K562 (cell line): Measurements from ENCODE around the gene FSTL4. TPM values are rescaled to one million over a fixed set of nuclear protein-coding genes. Genes with fewer than 3 reads are reported as not detected.

Source experiments
- ATAC-seq: fragments of 200-7000 bp; cut with Tn5 transposase; 3 replicates; pipeline ENCODE4 v1.9.1; 2020; ENCODE audit warnings: moderate library complexity
- BruUV-seq: library from RNA; stranded (reverse); fragments of 400-500 nt; replicated peaks from 2 replicates; lab custom pipeline; 2021; lab: Mats Ljungman, UMichigan
- CTCF ChIA-PET: fragments of 300-600 bp; formaldehyde crosslinking; extraction: SDS; loops from one replicate; lab custom pipeline; 2021; ENCODE audit warnings: low intra/inter-chr PET ratio; lab: Yijun Ruan, JAX
- POLR2A ChIA-PET: fragments of 300-600, 350-650 bp; sonication (Branson Sonifier 250); formaldehyde crosslinking; extraction: SDS; loops from one replicate; lab custom pipeline; 2021; ENCODE audit warnings: antibody characterized with exemption, inconsistent platforms; lab: Yijun Ruan, JAX
- DNase-seq, 4 experiments: peaks; one replicate each; pipeline versions ENCODE4 v3.0.0 to v3.0.0-alpha.2; 2011 to 2018; ENCODE audit warnings: low spot score in 3 of 4, mixed read lengths in 3 of 4; ENCODE audit errors: extremely low read depth in 1 of 4
- FAIRE-seq: peaks from 2 replicates; lab custom pipeline; 2011; peaks lifted over from hg19 to GRCh38; lab: Jason Lieb, UNC
- H2AFZ ChIP-seq: 2 replicates; pipeline ENCODE4 v1.6.0; 2011; ENCODE audit warnings: low read depth, low read length, control low read depth, inconsistent platforms
- H3K27ac ChIP-seq: fragments of 200-600 bp; 3 replicates; pipeline ENCODE4 v1.8.0; 2011; ENCODE audit warnings: low read depth, mild to moderate bottlenecking, control low read depth, inconsistent platforms, low read length, moderate library complexity, mixed read lengths; ENCODE audit errors: extremely low read depth
- H3K27me3 ChIP-seq, 2 experiments: fragments of 300-600 bp in 1 of 2; 2 replicates in 1 of 2; 3 replicates in 1 of 2; pipeline versions ENCODE4 v1.6.0 to v1.8.0; 2011; ENCODE audit warnings: inconsistent platforms in 2 of 2, low read length in 2 of 2, mild to moderate bottlenecking in 1 of 2, mixed read lengths in 1 of 2, moderate library complexity in 1 of 2; ENCODE audit not compliant: control insufficient read depth in 2 of 2, insufficient read depth in 2 of 2
- H3K36me3 ChIP-seq: fragments of 300-600 bp; 3 replicates; pipeline ENCODE4 v1.8.0; 2011; ENCODE audit warnings: mild to moderate bottlenecking, low read length, inconsistent platforms; ENCODE audit not compliant: control insufficient read depth, insufficient read depth
- H3K4me1 ChIP-seq, 2 experiments: fragments of 200-600 bp in 1 of 2; replicated peaks in 1 of 2; 2 replicates in 1 of 2; 3 replicates in 1 of 2; pipeline versions ENCODE4 v1.5.1 to v1.8.0; 2011; ENCODE audit warnings: inconsistent platforms in 2 of 2, low read length in 2 of 2, mild to moderate bottlenecking in 1 of 2, mixed read lengths in 1 of 2, moderate library complexity in 1 of 2; ENCODE audit not compliant: control insufficient read depth in 2 of 2, insufficient read depth in 2 of 2
- H3K4me2 ChIP-seq: 2 replicates; pipeline ENCODE4 v1.6.1; 2011; ENCODE audit warnings: low read length, control low read depth, inconsistent platforms, mixed read lengths; ENCODE audit not compliant: insufficient read depth
- H3K4me3 ChIP-seq: fragments of 200-600 bp; sonication (generic), shearing (Covaris generic); 2 replicates; pipeline ENCODE4 v1.5.1; 2016; ENCODE audit warnings: control low read depth, inconsistent platforms
- H3K79me2 ChIP-seq: fragments of 200-600 bp; 3 replicates; pipeline ENCODE4 v1.8.0; 2011; ENCODE audit warnings: low read length, inconsistent platforms; ENCODE audit not compliant: control insufficient read depth, insufficient read depth
- H3K9ac ChIP-seq, 2 experiments: 2 replicates each; pipeline versions ENCODE4 v1.6.0 to v1.6.1; 2011; ENCODE audit warnings: low read depth in 2 of 2, low read length in 2 of 2, control low read depth in 1 of 2, inconsistent platforms in 1 of 2, mild to moderate bottlenecking in 1 of 2, mixed read lengths in 1 of 2; ENCODE audit not compliant: insufficient read depth in 1 of 2
- H3K9me1 ChIP-seq: one replicate; pipeline ENCODE4 v1.6.0; 2011; ENCODE audit warnings: inconsistent platforms, mild to moderate bottlenecking, low read length, moderate library complexity; ENCODE audit not compliant: control insufficient read depth, insufficient read depth
- H3K9me3 ChIP-seq: replicated peaks from 2 replicates; pipeline ENCODE4 v1.5.1; 2011; ENCODE audit warnings: low read depth, low read length, inconsistent platforms; ENCODE audit not compliant: control insufficient read depth, insufficient read depth
- H4K20me1 ChIP-seq: replicated peaks from 2 replicates; pipeline ENCODE4 v1.6.1; 2011; ENCODE audit warnings: low read length, inconsistent platforms, mixed read lengths; ENCODE audit not compliant: control insufficient read depth, insufficient read depth
- JUN ChIP-seq, 2 experiments: sonication (generic) in 1 of 2; formaldehyde crosslinking in 1 of 2; IDR thresholded peaks; 2 replicates each; pipeline versions ENCODE4 v1.6.1 to v1.8.0; 2012 to 2022; ENCODE audit warnings: borderline replicate concordance in 2 of 2, mild to moderate bottlenecking in 2 of 2, improper control_type of control experiment in 1 of 2, low read depth in 1 of 2, low read length in 1 of 2, missing genetic modification reagents in 1 of 2
- MXI1 ChIP-seq: IDR thresholded peaks from 2 replicates; pipeline ENCODE4 v1.6.1; 2011; ENCODE audit warnings: low read depth, mild to moderate bottlenecking, improper control_type of control experiment, low read length
- PRPF4 ChIP-seq: fragments of 200-400 bp; formaldehyde crosslinking; IDR thresholded peaks from one replicate; pipeline ENCODE4 v1.6.1; 2017; ENCODE audit warnings: low read length, low read depth, mild to moderate bottlenecking; ENCODE audit not compliant: insufficient read depth, poor library complexity, severe bottlenecking
- TAF1 ChIP-seq: IDR thresholded peaks from 2 replicates; pipeline ENCODE4 v1.6.1; 2011; ENCODE audit warnings: mild to moderate bottlenecking, low read length, moderate library complexity; ENCODE audit not compliant: insufficient read depth, control insufficient read depth, severe bottlenecking; ENCODE audit errors: extremely low read depth
- U2AF1 ChIP-seq: fragments of 200-400 bp; formaldehyde crosslinking; optimal IDR thresholded peaks from 2 replicates; pipeline ENCODE3; 2017; ENCODE audit warnings: mild to moderate bottlenecking, low read depth, low read length, moderate library complexity
- WGBS: fragments of 100-300 bp; shearing (Covaris generic); methylation state at CpG from one replicate; pipeline ENCODE4 v1.1.6; 2016; ENCODE audit warnings: low coverage, mixed read lengths; ENCODE audit not compliant: insufficient coverage; ENCODE audit errors: missing lambda C conversion rate; 5-methylcytosine and 5-hydroxymethylcytosine counted together
- in situ Hi-C: fragments of 300-500 bp; cut with MboI; formaldehyde crosslinking; loops from 4 replicates; pipeline ENCODE4 v1.15.0; 2018; ENCODE audit warnings: inconsistent platforms, mixed read lengths
- intact Hi-C: fragments of 100-400 bp; cut with micrococcal nuclease; formaldehyde crosslinking; loops from 2 replicates; pipeline ENCODE4 v1.14.2; 2022
- polyA plus RNA-seq, 8 experiments: library from polyadenylated mRNA; depleted of rRNA in 4 of 8; stranded (reverse) in 5 of 8; unstranded in 3 of 8; fragments of >200 nt; fragmentation: Nextera tagmentation in 2 of 8; fragmentation: Illumina TruSeq in 1 of 8; extraction: Ambion mirVana in 2 of 8; extraction: Trizol in 1 of 8; gene quantifications; 2 replicates each; pipeline versions ENCODE4 v1.2.1 to v1.2.3, GENCODE V29; 2011 to 2014; ENCODE audit warnings: inconsistent platforms in 1 of 8, missing spikeins in 1 of 8
- total RNA-seq, 7 experiments: library from RNA; depleted of rRNA in 6 of 7; stranded (reverse); fragments of >200 nt in 6 of 7; fragmentation: Illumina TruSeq in 2 of 7; extraction: Trizol in 2 of 7; gene quantifications; 2 replicates each; pipeline versions ENCODE4 v1.2.1 to v1.2.3, GENCODE V29; 2011 to 2021; ENCODE audit warnings: low replicate concordance in 1 of 7
- TF ChIP-seq, protein P1 (sequence below): IDR thresholded peaks from 2 replicates; pipeline ENCODE4 v1.6.1; 2011; ENCODE audit warnings: borderline replicate concordance, low read depth, mild to moderate bottlenecking, moderate library complexity, low read length; ENCODE audit not compliant: insufficient read depth, poor library complexity, severe bottlenecking
- TF ChIP-seq, protein P2 (sequence below): fragments of 150-350 bp; IDR thresholded peaks from 2 replicates; pipeline ENCODE4 v1.6.1; 2014; ENCODE audit warnings: low read depth, mild to moderate bottlenecking, low read length, borderline replicate concordance
- TF ChIP-seq, protein P3 (sequence below): fragments of 250-450 bp; sonication (Bioruptor Pico); IDR thresholded peaks from 2 replicates; pipeline ENCODE4 v1.4.0; 2020; ENCODE audit warnings: mild to moderate bottlenecking, moderate library complexity

The FSTL4 gene
- total and polyA plus RNA-seq, 9 of the 15 experiments (the other 6 are each of a cell fraction or from before 2014, with no cell fraction given), result 0.08 to 0.18 (median 0.10) TPM; not detected in 5

DNA sequence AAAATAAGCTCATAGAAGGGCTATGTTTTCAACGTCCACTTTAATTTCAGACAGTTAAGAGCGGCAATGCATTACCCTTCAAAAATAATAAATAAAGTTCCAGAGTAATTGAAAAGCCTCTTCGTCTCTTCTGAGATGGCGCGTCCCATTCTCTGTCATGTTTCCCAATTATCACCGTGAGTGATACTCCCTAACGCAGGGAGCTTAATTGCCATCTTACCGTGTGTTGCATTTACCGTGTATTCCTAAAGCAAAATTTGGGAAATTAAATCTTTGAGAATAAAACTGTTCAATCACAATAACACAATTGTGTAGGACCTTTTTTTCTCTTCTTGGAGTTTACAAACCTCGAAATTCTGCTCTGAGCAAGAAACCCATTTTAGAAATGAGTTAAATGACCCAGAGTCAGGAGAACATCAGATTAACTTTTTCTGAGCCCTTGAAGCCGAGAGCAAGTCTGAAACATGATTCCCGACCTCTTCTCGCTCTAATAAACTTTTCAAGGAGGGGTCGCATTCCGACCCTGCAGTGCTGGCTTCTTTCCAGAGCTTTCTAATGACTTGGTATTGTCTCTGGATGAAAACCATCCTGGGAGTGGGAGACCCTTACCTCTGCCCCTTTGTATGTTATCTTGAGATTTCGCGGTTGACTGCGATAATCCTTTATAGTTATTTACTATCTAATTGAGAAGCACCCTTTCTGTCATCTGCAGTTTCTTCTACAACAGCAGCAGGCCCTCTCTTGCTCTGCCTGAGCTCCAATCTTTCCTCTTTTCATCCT is 251.5 kb downstream of the FSTL4 start:
- Histone ChIP-seq H3K4me1 (no peaks in the 10 kb centered on the region), H3K36me3 (no peaks in the 10 kb centered on the region), H3K9ac (no peak overlapping the region), H3K27ac (no peak overlapping the region), H3K79me2 (no peaks in the 10 kb centered on the region), H4K20me1 (no peaks in the 10 kb centered on the region; the same call in 1 of the 2 replicates), H3K9me3 (no peaks in the 10 kb centered on the region), H2AFZ (no peak overlapping the region), H3K9me1 (no peaks in the 10 kb centered on the region)
- intact Hi-C loops, result loop anchor here (10.0 kb wide), 1 partner anchor 104 kb away; no protein-coding TSS in a partner anchor
- in situ Hi-C loops, result no loop called here
- no peak for ATAC-seq
- POLR2A ChIA-PET, result interaction anchor here (0.7 to 1.4 kb wide), 2 partner anchors 12 to 22 kb away, joined by 3 to 4 read pairs; no protein-coding TSS in a partner anchor
- TF ChIP-seq PRPF4 (no peak), JUN (IDR thresholded peaks at IDR 0.05; ENCODE audit: borderline replicate concordance, low read depth, low read length) (no peak), JUN (CRISPR knock-in tag; IDR thresholded peaks at IDR 0.05; ENCODE audit: borderline replicate concordance) (no peak), MXI1 (no peak), TAF1 (no peak), U2AF1 (no peak)
- TF ChIP-seq, protein P1, sequence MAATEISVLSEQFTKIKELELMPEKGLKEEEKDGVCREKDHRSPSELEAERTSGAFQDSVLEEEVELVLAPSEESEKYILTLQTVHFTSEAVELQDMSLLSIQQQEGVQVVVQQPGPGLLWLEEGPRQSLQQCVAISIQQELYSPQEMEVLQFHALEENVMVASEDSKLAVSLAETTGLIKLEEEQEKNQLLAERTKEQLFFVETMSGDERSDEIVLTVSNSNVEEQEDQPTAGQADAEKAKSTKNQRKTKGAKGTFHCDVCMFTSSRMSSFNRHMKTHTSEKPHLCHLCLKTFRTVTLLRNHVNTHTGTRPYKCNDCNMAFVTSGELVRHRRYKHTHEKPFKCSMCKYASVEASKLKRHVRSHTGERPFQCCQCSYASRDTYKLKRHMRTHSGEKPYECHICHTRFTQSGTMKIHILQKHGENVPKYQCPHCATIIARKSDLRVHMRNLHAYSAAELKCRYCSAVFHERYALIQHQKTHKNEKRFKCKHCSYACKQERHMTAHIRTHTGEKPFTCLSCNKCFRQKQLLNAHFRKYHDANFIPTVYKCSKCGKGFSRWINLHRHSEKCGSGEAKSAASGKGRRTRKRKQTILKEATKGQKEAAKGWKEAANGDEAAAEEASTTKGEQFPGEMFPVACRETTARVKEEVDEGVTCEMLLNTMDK, result no peak
- TF ChIP-seq, protein P2, sequence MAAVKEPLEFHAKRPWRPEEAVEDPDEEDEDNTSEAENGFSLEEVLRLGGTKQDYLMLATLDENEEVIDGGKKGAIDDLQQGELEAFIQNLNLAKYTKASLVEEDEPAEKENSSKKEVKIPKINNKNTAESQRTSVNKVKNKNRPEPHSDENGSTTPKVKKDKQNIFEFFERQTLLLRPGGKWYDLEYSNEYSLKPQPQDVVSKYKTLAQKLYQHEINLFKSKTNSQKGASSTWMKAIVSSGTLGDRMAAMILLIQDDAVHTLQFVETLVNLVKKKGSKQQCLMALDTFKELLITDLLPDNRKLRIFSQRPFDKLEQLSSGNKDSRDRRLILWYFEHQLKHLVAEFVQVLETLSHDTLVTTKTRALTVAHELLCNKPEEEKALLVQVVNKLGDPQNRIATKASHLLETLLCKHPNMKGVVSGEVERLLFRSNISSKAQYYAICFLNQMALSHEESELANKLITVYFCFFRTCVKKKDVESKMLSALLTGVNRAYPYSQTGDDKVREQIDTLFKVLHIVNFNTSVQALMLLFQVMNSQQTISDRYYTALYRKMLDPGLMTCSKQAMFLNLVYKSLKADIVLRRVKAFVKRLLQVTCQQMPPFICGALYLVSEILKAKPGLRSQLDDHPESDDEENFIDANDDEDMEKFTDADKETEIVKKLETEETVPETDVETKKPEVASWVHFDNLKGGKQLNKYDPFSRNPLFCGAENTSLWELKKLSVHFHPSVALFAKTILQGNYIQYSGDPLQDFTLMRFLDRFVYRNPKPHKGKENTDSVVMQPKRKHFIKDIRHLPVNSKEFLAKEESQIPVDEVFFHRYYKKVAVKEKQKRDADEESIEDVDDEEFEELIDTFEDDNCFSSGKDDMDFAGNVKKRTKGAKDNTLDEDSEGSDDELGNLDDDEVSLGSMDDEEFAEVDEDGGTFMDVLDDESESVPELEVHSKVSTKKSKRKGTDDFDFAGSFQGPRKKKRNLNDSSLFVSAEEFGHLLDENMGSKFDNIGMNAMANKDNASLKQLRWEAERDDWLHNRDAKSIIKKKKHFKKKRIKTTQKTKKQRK, result no peak
- TF ChIP-seq, protein P3, sequence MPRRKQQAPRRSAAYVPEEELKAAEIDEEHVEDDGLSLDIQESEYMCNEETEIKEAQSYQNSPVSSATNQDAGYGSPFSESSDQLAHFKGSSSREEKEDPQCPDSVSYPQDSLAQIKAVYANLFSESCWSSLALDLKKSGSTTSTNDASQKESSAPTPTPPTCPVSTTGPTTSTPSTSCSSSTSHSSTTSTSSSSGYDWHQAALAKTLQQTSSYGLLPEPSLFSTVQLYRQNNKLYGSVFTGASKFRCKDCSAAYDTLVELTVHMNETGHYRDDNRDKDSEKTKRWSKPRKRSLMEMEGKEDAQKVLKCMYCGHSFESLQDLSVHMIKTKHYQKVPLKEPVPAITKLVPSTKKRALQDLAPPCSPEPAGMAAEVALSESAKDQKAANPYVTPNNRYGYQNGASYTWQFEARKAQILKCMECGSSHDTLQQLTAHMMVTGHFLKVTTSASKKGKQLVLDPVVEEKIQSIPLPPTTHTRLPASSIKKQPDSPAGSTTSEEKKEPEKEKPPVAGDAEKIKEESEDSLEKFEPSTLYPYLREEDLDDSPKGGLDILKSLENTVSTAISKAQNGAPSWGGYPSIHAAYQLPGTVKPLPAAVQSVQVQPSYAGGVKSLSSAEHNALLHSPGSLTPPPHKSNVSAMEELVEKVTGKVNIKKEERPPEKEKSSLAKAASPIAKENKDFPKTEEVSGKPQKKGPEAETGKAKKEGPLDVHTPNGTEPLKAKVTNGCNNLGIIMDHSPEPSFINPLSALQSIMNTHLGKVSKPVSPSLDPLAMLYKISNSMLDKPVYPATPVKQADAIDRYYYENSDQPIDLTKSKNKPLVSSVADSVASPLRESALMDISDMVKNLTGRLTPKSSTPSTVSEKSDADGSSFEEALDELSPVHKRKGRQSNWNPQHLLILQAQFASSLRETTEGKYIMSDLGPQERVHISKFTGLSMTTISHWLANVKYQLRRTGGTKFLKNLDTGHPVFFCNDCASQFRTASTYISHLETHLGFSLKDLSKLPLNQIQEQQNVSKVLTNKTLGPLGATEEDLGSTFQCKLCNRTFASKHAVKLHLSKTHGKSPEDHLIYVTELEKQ (CRISPR knock-in tag), result no peak
- TF ChIP-seq, all 486 proteins: peak for 0
- DNase-seq (no peak), FAIRE-seq (no peak)
- BruUV-seq, result no TSS peak
- WGBS, result 13% methylated on average over 18 of the region's 18 CpGs
- CTCF ChIA-PET, result no interaction called here
- Histone ChIP-seq H3K4me3 (no peak overlapping the region), H3K27me3 (peaks cover 32 to 56% of the 10 kb centered on the region in 2 experiments; a peak in 4 of 5 replicates), H3K4me2 (no peak overlapping the region)
